Adrenal gland (tissue), 12 donors: ENCODE results near the gene PIP5K1C. TPM values are rescaled to one million over a fixed set of nuclear protein-coding genes. Genes with fewer than 3 reads are reported as not detected.

Experiments used
- DNase-seq, 7 donors: peaks; one replicate each; pipeline ENCODE4 v3.0.0-alpha.2; 2019 to 2020
- H3K27ac ChIP-seq, 5 donors: fragments of 200-600 bp; sonication (generic) in 4 of 5; 1 replicate in 3 of 5; 2 replicates in 2 of 5; pipeline versions ENCODE4 v1.5.1 to v1.8.0; 2016 to 2020; ENCODE audit warnings: mild to moderate bottlenecking in 1 of 5
- H3K27me3 ChIP-seq: fragments of 200-600 bp; 2 replicates; pipeline ENCODE4 v1.8.0; 2021
- H3K36me3 ChIP-seq, 2 donors: fragments of 200-600 bp; replicated peaks in 1 of 2; 1 replicate in 1 of 2; 2 replicates in 1 of 2; pipeline versions ENCODE4 v1.5.1 to v1.8.0; 2018 to 2022
- H3K4me1 ChIP-seq, 2 donors: fragments of 200-600 bp; replicated peaks in 1 of 2; 1 replicate in 1 of 2; 2 replicates in 1 of 2; pipeline versions ENCODE4 v1.5.1 to v1.8.0; 2018 to 2021
- H3K4me3 ChIP-seq, 4 donors: fragments of 200-600 bp; sonication (generic) in 3 of 4; one replicate each; pipeline ENCODE4 v1.5.1; 2016 to 2018
- H3K9me3 ChIP-seq, 3 donors: fragments of 200-600 bp; sonication (generic) in 1 of 3; replicated peaks in 1 of 3; 1 replicate in 2 of 3; 2 replicates in 1 of 3; pipeline versions ENCODE4 v1.5.1 to v1.8.0; 2016 to 2021
- CTCF ChIP-seq, 6 experiments: fragments of 450-650 bp in 4 of 6; fragments of 200-600 bp in 2 of 6; sonication (generic) in 1 of 6; IDR thresholded peaks; 1 replicate in 5 of 6; 2 replicates in 1 of 6; pipeline versions ENCODE4 v1.5.1 to v1.8.0; 2016 to 2021; ENCODE audit warnings: antibody characterized with exemption in 6 of 6, mild to moderate bottlenecking in 2 of 6, moderate library complexity in 1 of 6
- POLR2A ChIP-seq, 2 donors: fragments of 450-650 bp; IDR thresholded peaks; one replicate each; pipeline ENCODE4 v1.6.1; 2017; ENCODE audit warnings: antibody characterized with exemption in 2 of 2, mild to moderate bottlenecking in 2 of 2, moderate library complexity in 1 of 2
- WGBS, 4 donors: extraction: QIAGEN DNeasy Blood & Tissue Kit in 2 of 4; methylation state at CpG; one replicate each; pipeline versions ENCODE4 v1.1.5 to v1.1.7; 2013 to 2017; 5-methylcytosine and 5-hydroxymethylcytosine counted together
- intact Hi-C, 2 donors: fragments of 100-400 bp; cut with DNase I; formaldehyde crosslinking; loops; one replicate each; pipeline versions ENCODE4 v1.14.1 to v1.15.0; 2022 to 2023
- polyA plus RNA-seq, 3 donors: library from polyadenylated mRNA; stranded (reverse); fragments of 200-250 nt in 2 of 3; fragments of 350-450 nt in 1 of 3; fragmentation: Illumina TruSeq in 1 of 3; extraction: RNeasy Lipid Tissue Mini Kit (QIAGEN cat#74804) in 1 of 3; gene quantifications; one replicate each; pipeline ENCODE4 v1.2.3, GENCODE V29; 2013 to 2014
- total RNA-seq, 9 donors: library from RNA; depleted of rRNA in 4 of 9; stranded (reverse); fragments of >200 nt in 4 of 9; fragments of 120-200 nt in 1 of 9; fragmentation: NEBNext Ultra II Directional in 1 of 9; extraction: Animal tissue kit (Norgen Biotek cat#: 25700) in 1 of 9; gene quantifications; one replicate each; pipeline versions ENCODE4 v1.1.0 to v1.2.4, GENCODE V29; 2013 to 2023
- donor health status: healthy with polysubstance abuse.
- donor health status: Bipolar disorder and iron deficiency.
- donor health status: DM: yes; HTN: yes; CAD: no.
- donor health status: DM: no; HTN: no; CAD: no.
- donor health status: DM: no; HTN: no; CAD: no.
- donor health status: DM: yes; HTN: yes; CAD: no.

PIP5K1C gene
- total and polyA plus RNA-seq, 12 donors: 4.0 to 44.7 (median 31.0) TPM

- H3K4me3 ChIP-seq: no peak overlapping the region
- H3K27ac ChIP-seq: no peak overlapping the region
- no peaks in the 10 kb centered on the region for H3K9me3 ChIP-seq
- no peak for DNase-seq
- no peaks in the 10 kb centered on the region for H3K4me1 ChIP-seq
- 88 to 94% (median 91%) methylated on average over 17 to 39 of the region's 39 CpGs for WGBS, 4 donors
- no peaks in the 10 kb centered on the region for H3K27me3 ChIP-seq
- intact Hi-C loops: no loop called here
- TF ChIP-seq POLR2A (IDR thresholded peaks at IDR 0.05) (no peak), CTCF (IDR thresholded peaks at IDR 0.05) (no peak)
- peaks cover 0 to 63% of the 10 kb centered on the region in 2 donors for H3K36me3 ChIP-seq
Measured at GRCh38 chr19:3658004-3658869, 42.0 kb downstream of the PIP5K1C start.

- Histone ChIP-seq H3K9me3 (no peaks in the 10 kb centered on the region), H3K27ac (no peak overlapping the region), H3K36me3 (peaks cover 0 to 71% of the 10 kb centered on the region in 2 donors), H3K4me3 (no peak overlapping the region), H3K4me1 (no peaks in the 10 kb centered on the region), H3K27me3 (no peaks in the 10 kb centered on the region)
- no peak for DNase-seq
- no peak for TF ChIP-seq POLR2A (IDR thresholded peaks at IDR 0.05)
- TF ChIP-seq CTCF (IDR thresholded peaks at IDR 0.05): no peak
- 94 to 98% (median 97%) methylated on average over 9 to 16 of the region's 16 CpGs for WGBS, 4 donors
- intact Hi-C loops: no loop called here
Measured at GRCh38 chr19:3657395-3657769, 42.9 kb downstream of the PIP5K1C start.

- DNase-seq: no peak
- no peaks in the 10 kb centered on the region for H3K4me1 ChIP-seq
- H3K27me3 ChIP-seq: no peaks in the 10 kb centered on the region
- TF ChIP-seq CTCF (IDR thresholded peaks at IDR 0.05): no peak
- no peak for TF ChIP-seq POLR2A (IDR thresholded peaks at IDR 0.05)
- H3K27ac ChIP-seq: no peak overlapping the region
- no peak overlapping the region for H3K4me3 ChIP-seq
- H3K36me3 ChIP-seq: peaks cover 0 to 76% of the 10 kb centered on the region in 2 donors
- H3K9me3 ChIP-seq: no peaks in the 10 kb centered on the region
- 96 to 100% (median 97%) methylated on average over 10 to 19 of the region's 19 CpGs for WGBS, 4 donors
- intact Hi-C loops: no loop called here
Measured at GRCh38 chr19:3656747-3657394, 43.4 kb downstream of the PIP5K1C start.

GRCh38 chr19:3656073-3656746, 44.1 kb downstream of the PIP5K1C start:
- TF ChIP-seq POLR2A (IDR thresholded peaks at IDR 0.05): no peak
- no peak for TF ChIP-seq CTCF (IDR thresholded peaks at IDR 0.05)
- H3K4me3 ChIP-seq: no peak overlapping the region
- intact Hi-C loops: no loop called here
- no peak overlapping the region for H3K27ac ChIP-seq
- H3K4me1 ChIP-seq: no peaks in the 10 kb centered on the region
- H3K27me3 ChIP-seq: no peaks in the 10 kb centered on the region
- WGBS, 4 donors: 88 to 92% (median 91%) methylated on average over 22 to 36 of the region's 36 CpGs
- no peak for DNase-seq
- H3K9me3 ChIP-seq: no peaks in the 10 kb centered on the region
- peaks cover 0 to 77% of the 10 kb centered on the region in 2 donors for H3K36me3 ChIP-seq
